GM15510 (cell line): Measurements from ENCODE around the gene ZBED1.

ENCODE experiments used
- POLR2A ChIP-seq: IDR thresholded peaks from 3 replicates; pipeline ENCODE4 v1.6.1; 2011; ENCODE audit warnings: borderline replicate concordance; ENCODE audit not compliant: insufficient read length; ENCODE audit errors: extremely low read depth

ZBED1 gene

GRCh38 chrX:2500803-2501558 lies at the start of gene ZBED1, which contains the start of gene DHRSX:
Gene ZBED1 (minus strand): TSS chrX:2500976. CDS start chrX:2490719, 10,257 bp downstream.
Gene DHRSX (minus strand): TSS chrX:2500976. CDS start chrX:2500925, 51 bp downstream.
- peak; percentile 76 for TF ChIP-seq POLR2A

DNA sequence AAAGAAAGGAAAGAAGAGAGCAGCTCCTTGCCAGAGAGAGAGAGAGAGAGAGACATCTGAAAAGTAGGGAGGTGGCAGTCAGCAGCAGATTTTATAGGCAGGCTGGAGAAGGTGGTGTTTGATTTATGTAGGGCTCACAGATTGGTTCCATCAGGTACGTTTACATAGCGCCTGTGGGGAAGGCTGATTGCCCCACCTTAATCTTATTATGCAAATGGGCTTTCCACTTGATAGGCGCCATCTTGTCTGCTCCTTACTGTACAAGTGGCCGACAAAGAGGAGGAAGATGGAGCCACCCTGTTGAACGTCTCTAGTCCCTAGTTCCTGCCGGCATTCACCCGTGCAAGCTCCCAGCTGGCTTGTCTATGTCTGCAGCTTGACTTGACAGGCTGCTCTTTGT lies 49.1 kb upstream of the ZBED1 start:
- no peak for TF ChIP-seq POLR2A

- no peak for TF ChIP-seq POLR2A
Measured at GRCh38 chrX:2548711-2549423, 48.1 kb upstream of the ZBED1 start.

DNA sequence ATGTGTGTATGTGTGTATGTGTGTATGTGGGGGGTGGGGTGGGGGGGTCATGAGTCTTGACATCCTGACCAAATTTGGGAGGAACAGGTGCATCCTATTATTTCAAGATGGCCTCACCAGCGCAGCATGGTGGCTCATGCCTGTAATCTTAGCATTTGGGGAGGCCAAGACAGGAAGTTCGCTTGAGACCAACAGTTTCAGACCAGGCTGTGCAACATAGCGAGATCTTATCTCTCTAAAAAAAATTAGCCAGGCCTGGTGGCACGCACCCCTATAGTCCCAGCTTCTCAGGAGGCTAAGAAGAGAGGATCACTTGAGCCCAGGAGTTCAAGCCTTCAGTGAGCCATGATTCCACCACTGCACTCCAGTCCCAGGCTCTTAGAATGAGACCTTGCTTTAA lies 47.0 kb upstream of the ZBED1 start:
- TF ChIP-seq POLR2A: no peak

GRCh38 chrX:2546496-2546895 lies 45.7 kb upstream of the ZBED1 start:
- TF ChIP-seq POLR2A: no peak

DNA sequence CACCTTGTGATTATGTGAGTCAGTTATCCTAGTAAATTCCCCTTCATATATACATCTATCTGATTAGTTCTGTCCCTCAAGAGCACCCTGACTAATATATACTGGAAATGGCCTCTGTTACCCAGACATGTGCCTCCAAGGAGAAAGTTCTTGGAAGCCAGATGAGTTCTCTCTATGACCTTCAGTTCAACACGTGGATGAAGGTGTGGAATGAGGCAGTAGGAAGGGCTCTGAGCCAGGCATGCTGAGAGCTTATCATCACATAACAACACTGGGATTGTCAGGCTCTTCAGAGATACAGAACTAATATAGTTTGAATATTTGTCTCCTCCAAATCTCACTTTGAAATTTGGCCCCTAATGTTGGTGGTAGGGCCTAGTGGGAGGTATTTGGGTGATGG lies 44.4 kb upstream of the ZBED1 start:
- TF ChIP-seq POLR2A: no peak

DNA sequence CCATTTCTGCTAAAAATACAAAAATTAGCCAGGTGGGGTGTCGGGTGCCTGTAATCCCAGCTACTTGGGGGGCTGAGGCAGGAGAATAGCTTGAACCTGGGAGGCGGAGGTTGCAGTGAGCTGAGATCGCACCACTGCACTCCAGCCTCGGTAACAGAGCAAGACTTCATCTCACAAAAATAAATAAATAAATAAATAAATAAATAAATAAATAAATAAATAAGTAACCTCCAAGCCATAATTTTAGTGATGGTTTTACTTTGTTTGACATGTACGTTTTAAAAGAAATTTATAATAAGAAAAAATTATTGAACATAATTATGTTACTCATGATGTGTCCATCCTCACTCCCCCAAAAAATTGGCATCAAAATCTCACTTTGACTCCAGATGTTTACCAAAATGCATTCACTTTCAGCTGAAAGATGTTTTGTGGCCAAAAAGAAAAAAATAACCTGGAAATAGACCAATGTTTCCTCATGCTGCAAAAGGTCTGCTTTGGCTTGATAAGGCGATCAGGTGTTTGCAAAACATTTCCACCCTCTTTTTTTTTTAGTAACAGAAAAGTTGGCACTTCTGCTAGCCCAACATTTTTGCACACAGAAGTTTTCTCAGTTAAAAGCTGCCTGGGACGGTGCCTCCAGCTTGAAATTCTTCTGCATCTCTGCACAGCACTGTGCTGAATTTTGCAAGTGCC lies 42.2 kb upstream of the ZBED1 start:
- no peak for TF ChIP-seq POLR2A

DNA sequence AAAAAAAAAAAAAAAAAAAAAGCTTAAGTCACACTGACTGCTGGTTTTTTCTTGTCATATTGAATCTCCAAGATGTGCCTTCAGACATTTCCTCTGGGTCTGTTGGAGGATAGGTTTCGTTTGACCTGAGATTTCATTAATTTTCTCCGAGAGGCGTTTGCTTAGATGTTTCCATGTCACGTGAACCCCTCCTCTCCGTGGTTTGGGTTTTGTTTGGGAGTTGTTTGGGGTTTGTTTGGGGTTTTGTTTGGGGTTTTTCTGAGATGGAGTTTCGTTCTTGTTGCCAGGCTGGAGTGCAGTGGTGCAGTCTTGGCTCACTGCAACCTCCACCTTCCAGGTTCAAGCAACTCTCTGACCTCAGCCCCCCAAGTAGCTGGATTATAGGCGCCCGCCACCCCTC lies 40.8 kb upstream of the ZBED1 start:
- TF ChIP-seq POLR2A: no peak

GRCh38 chrX:2540426-2540947 lies 39.7 kb upstream of the ZBED1 start:
- no peak for TF ChIP-seq POLR2A

DNA sequence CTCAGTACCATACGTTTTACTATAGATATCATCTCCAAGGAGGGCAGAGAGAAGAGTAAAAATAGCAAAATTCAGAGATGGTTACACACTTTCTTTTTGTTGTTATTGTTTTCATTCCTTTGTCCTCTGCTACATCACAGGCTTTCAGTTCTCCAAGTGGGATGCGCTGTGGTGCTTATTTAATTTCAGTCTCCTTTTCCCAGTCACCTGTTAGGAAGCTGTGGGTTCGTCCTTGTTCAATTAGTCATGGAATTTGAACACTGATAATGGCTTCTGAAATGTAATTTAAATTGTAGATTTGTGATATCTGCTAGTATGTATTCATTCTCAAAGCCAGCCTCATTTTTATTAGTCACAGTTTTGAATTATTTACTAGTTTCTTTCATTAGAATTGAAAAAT lies 38.8 kb upstream of the ZBED1 start:
- TF ChIP-seq POLR2A: no peak

DNA sequence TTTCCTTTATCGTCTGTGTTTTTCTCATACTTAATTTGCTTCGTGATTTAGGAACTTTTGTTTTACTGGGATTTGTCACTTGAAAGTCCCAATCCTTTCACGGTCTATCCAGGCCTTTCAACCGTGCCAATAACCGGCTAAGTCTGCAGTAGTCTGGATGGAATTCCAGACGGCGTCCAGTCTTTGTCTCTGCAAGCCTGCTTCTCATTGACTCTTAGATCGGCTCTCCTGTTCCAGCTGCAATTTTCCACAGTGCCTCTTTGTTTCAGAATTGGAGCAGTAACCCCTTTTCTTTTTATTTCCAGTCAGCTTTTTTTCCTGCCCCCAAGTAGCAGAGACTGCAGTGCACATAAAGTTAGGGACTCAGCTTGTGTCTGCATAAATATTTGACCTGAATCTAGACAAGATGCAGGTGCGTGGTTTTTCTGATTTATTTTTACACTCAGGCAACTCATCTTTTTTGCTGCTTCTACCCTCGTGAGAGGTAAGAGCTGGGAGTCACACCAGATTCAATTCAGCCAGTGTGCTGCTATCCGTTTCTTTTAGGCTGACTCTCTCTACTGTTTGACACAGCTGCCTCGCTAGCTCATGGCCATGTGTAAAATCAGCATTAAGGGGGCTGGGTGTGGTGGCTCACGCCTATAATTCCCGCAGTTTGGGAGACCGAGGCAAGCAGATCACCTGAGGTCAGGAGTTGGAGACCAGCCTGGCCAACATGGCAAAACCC lies 37.4 kb upstream of the ZBED1 start:
- no peak for TF ChIP-seq POLR2A

- TF ChIP-seq POLR2A: no peak
Measured at GRCh38 chrX:2536974-2537373, 36.2 kb upstream of the ZBED1 start.

DNA sequence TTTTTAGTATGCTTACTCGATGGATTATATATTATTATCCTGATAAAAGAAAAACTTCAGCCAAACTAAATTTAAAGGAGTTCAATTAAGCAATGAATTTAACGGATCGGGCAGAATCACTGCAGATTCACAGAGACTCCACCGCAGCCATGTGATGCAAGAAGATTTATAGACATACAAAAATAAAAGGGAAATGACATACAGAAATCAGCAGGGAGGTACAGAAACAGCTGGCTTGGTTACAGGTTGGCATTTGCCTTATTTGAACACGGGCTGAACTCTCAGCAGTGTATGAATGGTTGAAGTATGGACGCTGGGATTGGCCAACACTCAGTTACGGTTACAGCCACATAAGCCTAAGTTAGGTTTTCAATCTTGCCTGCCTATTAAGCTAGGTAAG lies 35.4 kb upstream of the ZBED1 start:
- no peak for TF ChIP-seq POLR2A

- TF ChIP-seq POLR2A: no peak
Measured at GRCh38 chrX:2533424-2533823, 32.6 kb upstream of the ZBED1 start.

DNA sequence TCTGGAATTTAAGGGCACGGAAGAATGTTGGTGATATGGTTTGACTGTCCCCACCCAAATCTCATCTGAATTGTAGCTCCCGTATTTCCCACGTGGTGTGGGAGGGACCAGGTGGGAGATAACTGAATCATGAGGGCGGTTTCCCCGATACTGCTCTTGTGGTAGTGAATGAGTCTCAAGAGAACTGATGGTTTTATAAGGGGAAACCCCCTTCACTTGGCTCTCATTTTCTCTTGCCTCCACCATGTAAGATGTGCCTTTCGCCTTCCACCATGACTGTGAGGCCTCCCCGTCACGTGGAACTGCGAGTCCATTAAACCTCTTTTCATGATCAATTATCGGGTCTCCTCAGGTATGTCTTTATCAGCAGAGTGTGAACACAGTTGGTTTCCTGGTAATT lies 25.6 kb upstream of the ZBED1 start:
- no peak for TF ChIP-seq POLR2A

DNA sequence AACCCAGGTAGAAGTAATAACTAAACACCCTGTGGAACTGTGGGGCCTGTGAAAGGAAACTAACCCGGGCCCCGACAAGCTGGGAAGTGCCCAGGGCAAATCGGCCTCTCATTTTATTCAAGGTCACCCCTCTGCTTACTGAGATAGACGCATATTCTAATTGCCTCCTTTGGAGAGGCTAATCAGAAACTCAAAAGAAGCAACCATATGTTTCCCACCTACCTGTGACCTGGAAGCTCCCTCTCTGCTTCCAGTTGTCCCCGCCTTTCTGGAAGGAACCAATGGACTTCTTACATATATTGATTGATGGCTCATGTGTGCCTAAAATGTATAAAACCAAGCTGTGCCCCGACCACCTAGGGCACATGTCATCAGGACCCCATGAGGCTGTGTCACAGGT lies 23.1 kb upstream of the ZBED1 start:
- TF ChIP-seq POLR2A: no peak

- no peak for TF ChIP-seq POLR2A
Measured at GRCh38 chrX:2521927-2522386, 21.2 kb upstream of the ZBED1 start.
